GM21515 (cell line): Measurements from ENCODE around the gene EIPR1.

Source experiments
- ATAC-seq: cut with Tn5 transposase; IDR thresholded peaks from one replicate; pipeline ENCODE4 v1.9.1; 2021; ENCODE audit not compliant: unreplicated experiment

EIPR1 gene

GRCh38 chr2:3222636-3223035 is 155.0 kb downstream of the EIPR1 start:
- peak; percentile 55 for ATAC-seq

GRCh38 chr2:3219536-3219935 is 158.1 kb downstream of the EIPR1 start:
- no peak for ATAC-seq

- ATAC-seq = no peak
These were observed 160.0 kb downstream of the EIPR1 start for GRCh38 chr2:3217646-3218045.

GRCh38 chr2:3216841-3217495 is 160.7 kb downstream of the EIPR1 start:
- ATAC-seq = no peak

GRCh38 chr2:3214806-3215404 is 162.7 kb downstream of the EIPR1 start:
- ATAC-seq = no peak

GRCh38 chr2:3214065-3214464 is 163.6 kb downstream of the EIPR1 start:
- ATAC-seq = no peak

- ATAC-seq = no peak
These were observed 164.6 kb downstream of the EIPR1 start for GRCh38 chr2:3212984-3213383.

GRCh38 chr2:3212061-3212362 is 165.6 kb downstream of the EIPR1 start:
- ATAC-seq = no peak

GRCh38 chr2:3211256-3212060 is 166.2 kb downstream of the EIPR1 start:
- ATAC-seq = no peak

GRCh38 chr2:3210257-3210656 is 167.4 kb downstream of the EIPR1 start:
- ATAC-seq = no peak

- no peak for ATAC-seq
These were observed 168.4 kb downstream of the EIPR1 start for GRCh38 chr2:3209258-3209657.

GRCh38 chr2:3208591-3208990 is 169.0 kb downstream of the EIPR1 start:
- no peak for ATAC-seq

- no peak for ATAC-seq
These were observed 169.4 kb downstream of the EIPR1 start for GRCh38 chr2:3208179-3208578.

GRCh38 chr2:3207091-3207491 is 170.5 kb downstream of the EIPR1 start:
- ATAC-seq = no peak

GRCh38 chr2:3205845-3206244 is 171.8 kb downstream of the EIPR1 start:
- no peak for ATAC-seq

- no peak for ATAC-seq
These were observed 173.4 kb downstream of the EIPR1 start for GRCh38 chr2:3204031-3204821.

- ATAC-seq = no peak
These were observed 174.1 kb downstream of the EIPR1 start for GRCh38 chr2:3203497-3204019.

GRCh38 chr2:3202926-3203325 is 174.7 kb downstream of the EIPR1 start:
- no peak for ATAC-seq

GRCh38 chr2:3201281-3201680 is 176.3 kb downstream of the EIPR1 start:
- ATAC-seq = no peak

GRCh38 chr2:3200420-3200939 is 177.1 kb downstream of the EIPR1 start:
- no peak for ATAC-seq
